CD4-positive, alpha-beta T cell treated with Interleukin-6 at 100 ng/mL for 8 hours (primary cell): ENCODE results near the gene TEKT5.
"Not testable (repeated sequence)": the region's sequence is repeated elsewhere in the genome, so short reads cannot be mapped to it uniquely, and the experiment has no call there.

Experiments
- DNase-seq: peaks from one replicate; pipeline ENCODE4 v3.0.0-alpha.2; 2020; ENCODE audit warnings: mixed read lengths, low spot score

The TEKT5 gene

GRCh38 chr16:10658943-10659342 lies 35.8 kb downstream of the TEKT5 start:
- DNase-seq: no peak

DNA sequence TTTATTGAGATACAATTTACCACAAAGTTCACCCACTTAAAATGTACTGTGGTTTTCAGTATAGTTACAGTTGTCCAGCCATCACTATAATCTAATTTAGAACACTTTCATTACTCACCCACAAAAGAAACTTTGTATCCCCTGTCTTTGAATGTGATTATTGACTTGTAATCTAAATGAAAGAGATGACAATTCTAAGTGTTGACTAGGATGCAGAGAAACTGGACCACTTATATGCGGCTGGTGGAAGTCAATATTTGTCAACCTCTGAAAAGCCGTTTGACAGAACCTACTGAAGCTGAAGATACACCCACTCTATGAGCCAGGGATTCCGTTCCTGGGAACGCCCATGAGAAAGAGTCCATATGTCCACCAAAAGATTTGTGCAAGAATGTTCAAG lies 36.8 kb downstream of the TEKT5 start:
- DNase-seq: no peak

GRCh38 chr16:10656618-10657017 lies 38.1 kb downstream of the TEKT5 start:
- DNase-seq: no peak

- DNase-seq: no peak
These were observed 39.2 kb downstream of the TEKT5 start for GRCh38 chr16:10655415-10655977.

GRCh38 chr16:10654592-10655414 lies 39.9 kb downstream of the TEKT5 start:
- DNase-seq: no peak

DNA sequence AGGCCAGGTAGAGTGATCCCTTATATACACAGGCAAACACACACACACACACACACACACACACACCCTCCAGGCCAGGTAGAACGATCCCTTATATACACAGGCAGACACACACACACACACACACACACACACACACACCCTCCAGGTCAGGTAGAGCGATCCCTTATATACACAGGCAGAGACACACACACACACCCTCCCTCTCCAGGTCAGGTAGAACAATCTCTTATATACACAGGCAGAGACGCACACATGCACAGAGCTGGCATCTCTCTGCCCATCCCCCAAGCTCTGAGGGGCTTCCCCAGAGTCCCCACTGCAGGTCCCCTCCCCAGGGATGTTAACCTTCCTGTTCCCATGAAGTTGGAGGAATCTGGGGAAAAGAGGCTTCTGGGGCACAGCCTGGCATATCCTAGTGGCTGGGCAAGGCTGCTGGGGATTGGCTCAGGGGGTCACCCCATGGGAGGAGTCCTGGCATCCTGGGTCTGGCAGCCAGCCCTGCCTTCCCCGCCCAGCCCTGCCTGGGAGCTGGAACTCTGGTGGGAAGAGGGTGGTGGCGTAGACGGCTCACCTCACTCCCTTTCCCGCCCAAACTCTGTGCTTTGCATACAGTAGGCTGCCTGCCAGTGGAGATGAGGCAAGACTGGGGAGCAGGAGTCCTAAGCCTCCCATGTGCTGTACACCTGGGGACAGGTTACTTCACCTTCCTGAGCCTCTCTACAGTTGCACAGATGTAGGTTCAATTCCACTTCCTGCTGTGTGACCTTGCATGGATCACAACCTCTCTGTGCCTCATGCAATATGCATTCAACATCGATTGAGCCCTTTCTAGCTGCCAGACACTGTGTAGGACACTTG lies 41.8 kb downstream of the TEKT5 start:
- DNase-seq: no peak

DNA sequence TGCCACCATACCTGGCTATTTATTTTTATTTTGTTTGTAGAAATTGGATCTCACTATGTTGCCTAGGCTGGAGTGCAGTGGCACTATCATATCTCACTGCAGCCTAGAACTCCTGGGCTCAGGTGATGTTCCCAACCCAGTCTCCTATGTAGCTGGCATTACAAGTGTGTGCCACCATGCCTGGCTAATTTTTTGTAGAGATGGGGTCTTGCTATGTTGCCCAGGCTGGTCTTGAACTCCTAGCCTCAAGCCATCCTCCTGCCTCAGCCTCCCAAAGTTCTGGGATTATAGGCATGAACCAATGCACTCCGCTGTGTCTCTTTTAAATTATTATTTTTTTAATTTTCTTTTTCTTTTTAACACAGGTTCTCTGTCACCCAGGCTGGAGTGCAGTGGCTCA lies 45.6 kb downstream of the TEKT5 start:
- DNase-seq: not testable (repeated sequence)

- DNase-seq: no peak
These were observed 46.9 kb downstream of the TEKT5 start for GRCh38 chr16:10647721-10648296.

DNA sequence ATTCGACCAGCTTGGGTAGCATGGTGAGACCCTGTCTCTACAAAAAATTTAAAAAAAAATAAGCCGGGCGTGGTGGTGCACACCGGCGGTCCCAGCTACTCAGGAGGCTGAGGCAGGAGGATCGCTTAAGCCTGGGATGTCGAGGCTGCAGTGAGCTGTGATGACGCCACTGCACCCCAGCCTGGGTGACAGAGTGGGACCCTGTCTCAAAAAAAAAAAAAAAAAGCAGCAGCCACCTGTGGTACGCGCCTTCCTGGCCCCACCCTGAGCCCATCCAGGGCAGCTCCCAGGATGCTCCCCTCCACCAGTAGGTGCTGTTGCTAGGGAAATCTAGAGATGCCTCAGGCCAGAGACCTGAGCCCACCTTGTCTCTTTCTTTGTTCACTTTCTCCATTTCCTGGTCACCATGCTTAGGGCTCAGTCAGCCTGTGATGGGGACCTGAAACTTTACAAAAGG lies 47.4 kb downstream of the TEKT5 start:
- no peak for DNase-seq

DNA sequence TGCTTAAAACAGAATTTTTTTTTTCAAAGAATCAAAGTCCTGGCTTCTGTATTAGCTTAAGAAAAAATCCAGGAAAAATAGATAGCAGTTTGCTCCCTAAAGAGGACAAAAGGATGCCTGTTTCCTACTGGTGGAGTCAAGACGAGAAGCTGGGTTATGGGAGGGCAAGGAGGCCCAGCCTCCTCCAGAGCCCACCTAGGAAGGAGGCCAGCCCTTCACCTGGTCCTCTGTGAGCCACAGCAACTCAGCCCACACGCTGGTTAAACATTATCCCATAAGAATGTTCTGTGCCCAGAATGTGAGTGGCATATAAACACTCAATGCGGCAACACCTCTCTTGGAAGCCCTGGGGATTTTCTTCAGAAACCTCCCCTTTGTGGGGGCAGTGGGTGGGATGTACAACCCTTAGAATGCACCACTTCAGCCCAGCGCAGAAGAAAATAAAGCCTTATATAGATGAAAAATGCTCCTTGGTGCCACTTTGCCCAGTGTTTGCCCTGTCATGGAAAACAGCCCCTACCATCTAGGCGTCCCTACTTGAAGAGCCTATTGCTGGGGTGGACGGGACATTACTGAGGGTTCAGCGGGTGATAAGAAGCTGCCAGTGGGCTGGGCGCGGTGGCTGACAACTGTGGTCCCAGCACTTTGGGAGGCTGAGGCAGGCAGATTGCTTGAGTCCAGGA lies 48.0 kb downstream of the TEKT5 start:
- DNase-seq: no peak

- no peak for DNase-seq
These were observed 48.5 kb downstream of the TEKT5 start for GRCh38 chr16:10646228-10646580.

- no peak for DNase-seq
These were observed 50.6 kb downstream of the TEKT5 start for GRCh38 chr16:10644092-10644491.

DNA sequence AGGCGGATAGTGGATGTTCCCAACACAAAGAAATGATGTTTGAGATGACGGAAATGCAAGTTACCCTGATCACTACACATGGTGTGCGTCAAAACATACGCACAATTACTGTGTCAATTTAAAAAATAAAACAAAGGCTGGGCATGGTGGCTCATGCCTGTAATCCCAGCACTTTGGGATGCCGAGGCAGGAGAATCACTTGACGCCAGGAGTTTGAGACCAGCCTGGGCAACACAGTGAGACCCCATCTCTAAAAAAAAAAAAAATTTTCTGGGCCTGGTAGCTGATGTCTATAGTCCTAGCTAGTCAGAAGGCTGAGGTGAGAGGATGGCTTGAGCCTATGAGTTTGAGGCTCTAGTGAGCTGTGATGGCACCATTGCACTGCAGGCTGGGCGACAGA lies 51.8 kb downstream of the TEKT5 start:
- DNase-seq: no peak

DNA sequence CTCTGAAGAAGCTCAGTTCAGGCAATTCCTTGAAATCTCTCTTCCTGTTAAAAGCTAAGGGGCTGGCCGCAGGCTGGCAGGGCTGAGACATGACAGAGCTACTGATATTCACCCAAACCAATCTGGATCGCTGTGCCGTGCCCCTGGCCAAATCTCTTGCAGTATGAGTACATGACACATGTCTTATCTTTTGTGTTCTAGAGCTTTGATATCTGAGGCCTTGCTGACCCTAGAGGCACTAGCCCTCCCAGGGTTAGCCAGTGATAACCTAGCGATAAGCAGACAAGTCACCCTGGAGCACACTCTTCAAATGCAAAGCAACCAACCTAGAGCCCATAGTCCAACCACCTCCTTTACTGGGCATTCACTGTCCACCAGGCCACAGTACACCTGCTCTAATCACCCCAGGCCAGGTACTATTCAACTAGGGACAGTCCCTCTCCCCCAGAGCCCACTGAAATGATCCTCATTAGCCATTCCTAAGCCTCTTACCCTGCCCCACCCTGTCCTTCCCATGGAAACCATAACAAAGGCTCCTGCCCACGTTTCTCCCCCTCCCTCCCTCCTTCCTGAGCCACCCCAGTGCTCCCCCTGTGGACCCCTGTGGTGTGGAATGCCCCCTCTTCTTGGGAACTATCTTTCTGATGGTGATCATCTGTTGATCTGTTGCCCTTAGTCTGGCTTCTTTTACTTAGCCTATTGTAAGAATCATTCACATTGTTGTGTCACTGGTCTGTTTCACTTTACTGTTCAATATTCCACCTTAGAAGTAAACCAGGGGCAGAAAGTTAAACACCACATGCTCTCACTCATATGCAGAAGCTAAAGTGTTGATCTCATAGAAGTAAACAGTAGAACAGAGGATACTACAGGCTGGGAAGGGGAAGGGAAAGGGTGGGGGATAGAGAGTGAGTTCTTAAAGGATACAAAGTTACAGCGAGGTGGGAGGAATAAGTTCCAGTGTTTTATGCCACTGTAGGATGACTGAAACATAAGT lies 52.5 kb downstream of the TEKT5 start:
- DNase-seq: no peak

DNA sequence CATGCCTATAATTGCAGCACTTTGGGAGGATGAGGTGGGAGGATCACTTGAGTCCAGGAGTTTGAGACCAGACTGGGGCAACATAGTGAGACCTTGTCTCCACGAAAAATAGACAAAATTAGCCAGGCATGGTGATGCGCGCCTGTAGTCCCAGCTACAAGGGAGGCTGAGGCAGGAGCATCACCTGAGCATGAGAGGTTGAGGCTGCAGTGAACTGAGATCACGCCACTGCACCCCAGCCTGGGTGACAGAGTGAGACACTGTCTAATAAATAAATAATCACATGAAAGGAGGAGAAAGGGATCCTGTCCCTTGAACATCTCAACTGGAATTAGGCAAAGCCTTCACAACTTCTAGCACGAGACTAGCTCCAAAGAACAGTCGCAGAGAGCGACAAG lies 53.2 kb downstream of the TEKT5 start:
- DNase-seq: no peak

- no peak for DNase-seq
These were observed 53.8 kb downstream of the TEKT5 start for GRCh38 chr16:10640934-10641333.

GRCh38 chr16:10638101-10638500 lies 56.6 kb downstream of the TEKT5 start:
- no peak for DNase-seq

DNA sequence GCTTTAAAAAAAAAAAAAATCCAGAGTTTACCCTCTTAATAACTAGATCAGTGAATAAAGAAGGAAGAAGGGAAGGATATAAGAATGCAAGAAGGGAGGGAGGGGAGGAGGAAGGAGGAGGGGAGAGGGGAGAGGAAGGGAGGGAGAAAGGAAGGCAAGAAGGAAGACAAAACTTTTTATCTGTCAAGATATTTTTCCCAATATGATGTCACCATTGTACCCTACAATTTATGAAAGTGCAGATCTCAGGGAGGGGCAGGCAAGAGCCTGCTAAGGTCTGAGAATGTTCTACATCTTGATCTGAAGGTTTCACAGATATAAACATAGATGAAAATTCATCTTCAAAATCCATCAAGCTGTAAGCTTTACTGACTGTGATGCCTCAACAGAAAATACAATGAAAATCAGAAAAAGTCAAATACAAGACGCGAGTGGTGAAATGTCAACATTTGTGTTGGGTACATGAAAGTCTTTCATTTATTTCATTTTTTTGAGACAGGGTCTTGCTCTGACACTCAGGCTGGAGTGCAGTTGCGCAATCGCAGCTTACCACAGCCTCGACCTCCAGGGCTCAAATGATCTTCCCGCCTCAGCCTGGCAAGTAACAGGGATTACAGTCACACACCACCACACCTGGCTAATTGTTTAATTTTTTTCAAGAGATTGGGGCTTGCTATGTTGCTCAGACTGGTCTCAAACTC lies 57.2 kb downstream of the TEKT5 start:
- no peak for DNase-seq

- no peak for DNase-seq
These were observed 59.2 kb downstream of the TEKT5 start for GRCh38 chr16:10635365-10636021.
